PFSK-1 (cell line): Measurements from ENCODE around the gene IFI30.

ENCODE experiments used
- FOXP2 ChIP-seq: optimal IDR thresholded peaks from 2 replicates; pipeline ENCODE3; 2011; ENCODE audit warnings: borderline replicate concordance, control low read depth, inconsistent platforms; ENCODE audit not compliant: insufficient read depth; ENCODE audit errors: extremely low read length, extremely low read depth
- POLR2AphosphoS5 ChIP-seq: IDR thresholded peaks from 2 replicates; pipeline ENCODE4 v1.6.1; 2012; ENCODE audit warnings: low read depth, mild to moderate bottlenecking, control low read depth, low read length, moderate library complexity
- SIN3A ChIP-seq: IDR thresholded peaks from 2 replicates; pipeline ENCODE4 v1.6.1; 2012; ENCODE audit warnings: mild to moderate bottlenecking, low read length, moderate library complexity, borderline replicate concordance; ENCODE audit not compliant: insufficient read depth
- TAF1 ChIP-seq: IDR thresholded peaks from 2 replicates; pipeline ENCODE4 v1.6.1; 2012; ENCODE audit warnings: low read length, control low read depth, borderline replicate concordance; ENCODE audit not compliant: insufficient read depth
- TF ChIP-seq, protein P1 (sequence below), 2 experiments: IDR thresholded peaks; 2 replicates each; pipeline versions ENCODE4 v1.6.1 to v1.8.0; 2011 to 2012; ENCODE audit warnings: low read depth in 2 of 2, low read length in 2 of 2, control low read depth in 1 of 2, inconsistent platforms in 1 of 2, mild to moderate bottlenecking in 1 of 2, moderate library complexity in 1 of 2; ENCODE audit not compliant: insufficient read depth in 1 of 2

Gene IFI30

GRCh38 chr19:18167011-18167410 is 6.6 kb upstream of the IFI30 start:
- TF ChIP-seq POLR2AphosphoS5 (no peak), FOXP2 (no peak), SIN3A (no peak)
- TF ChIP-seq, protein P1, sequence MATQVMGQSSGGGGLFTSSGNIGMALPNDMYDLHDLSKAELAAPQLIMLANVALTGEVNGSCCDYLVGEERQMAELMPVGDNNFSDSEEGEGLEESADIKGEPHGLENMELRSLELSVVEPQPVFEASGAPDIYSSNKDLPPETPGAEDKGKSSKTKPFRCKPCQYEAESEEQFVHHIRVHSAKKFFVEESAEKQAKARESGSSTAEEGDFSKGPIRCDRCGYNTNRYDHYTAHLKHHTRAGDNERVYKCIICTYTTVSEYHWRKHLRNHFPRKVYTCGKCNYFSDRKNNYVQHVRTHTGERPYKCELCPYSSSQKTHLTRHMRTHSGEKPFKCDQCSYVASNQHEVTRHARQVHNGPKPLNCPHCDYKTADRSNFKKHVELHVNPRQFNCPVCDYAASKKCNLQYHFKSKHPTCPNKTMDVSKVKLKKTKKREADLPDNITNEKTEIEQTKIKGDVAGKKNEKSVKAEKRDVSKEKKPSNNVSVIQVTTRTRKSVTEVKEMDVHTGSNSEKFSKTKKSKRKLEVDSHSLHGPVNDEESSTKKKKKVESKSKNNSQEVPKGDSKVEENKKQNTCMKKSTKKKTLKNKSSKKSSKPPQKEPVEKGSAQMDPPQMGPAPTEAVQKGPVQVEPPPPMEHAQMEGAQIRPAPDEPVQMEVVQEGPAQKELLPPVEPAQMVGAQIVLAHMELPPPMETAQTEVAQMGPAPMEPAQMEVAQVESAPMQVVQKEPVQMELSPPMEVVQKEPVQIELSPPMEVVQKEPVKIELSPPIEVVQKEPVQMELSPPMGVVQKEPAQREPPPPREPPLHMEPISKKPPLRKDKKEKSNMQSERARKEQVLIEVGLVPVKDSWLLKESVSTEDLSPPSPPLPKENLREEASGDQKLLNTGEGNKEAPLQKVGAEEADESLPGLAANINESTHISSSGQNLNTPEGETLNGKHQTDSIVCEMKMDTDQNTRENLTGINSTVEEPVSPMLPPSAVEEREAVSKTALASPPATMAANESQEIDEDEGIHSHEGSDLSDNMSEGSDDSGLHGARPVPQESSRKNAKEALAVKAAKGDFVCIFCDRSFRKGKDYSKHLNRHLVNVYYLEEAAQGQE (IDR thresholded peaks at IDR 0.05; ENCODE audit: insufficient read depth in 1 of 2, low read depth in 2 of 2, low read length in 2 of 2): no peak

- TF ChIP-seq, protein P1 (IDR thresholded peaks at IDR 0.05; ENCODE audit: insufficient read depth in 1 of 2, low read depth in 2 of 2, low read length in 2 of 2): no peak
- TF ChIP-seq SIN3A (no peak), TAF1 (no peak), FOXP2 (no peak), POLR2AphosphoS5 (no peak)
These were observed 5.5 kb upstream of the IFI30 start for GRCh38 chr19:18167975-18168645.

GRCh38 chr19:18168673-18169381 is 4.8 kb upstream of the IFI30 start:
- no peak for TF ChIP-seq TAF1
- TF ChIP-seq, protein P1 (IDR thresholded peaks at IDR 0.05; ENCODE audit: insufficient read depth in 1 of 2, low read depth in 2 of 2, low read length in 2 of 2): no peak

GRCh38 chr19:18170714-18171255 is 2.8 kb upstream of the IFI30 start:
- TF ChIP-seq FOXP2 (no peak), TAF1 (no peak), SIN3A (no peak)
- TF ChIP-seq, protein P1 (IDR thresholded peaks at IDR 0.05; ENCODE audit: insufficient read depth in 1 of 2, low read depth in 2 of 2, low read length in 2 of 2): no peak
